Brain microvascular endothelial cell (primary cell): ENCODE data around the gene TAF11L8.
"Not testable (repeated sequence)": the region's sequence is repeated elsewhere in the genome, so short reads cannot be mapped to it uniquely, and the experiment has no call there.

Experiments used
- DNase-seq: peaks from one replicate; pipeline ENCODE4 v3.0.0-alpha.2; 2020
- H3K27ac ChIP-seq: fragments of 250-450 bp; sonication (Bioruptor Pico); 2 replicates; pipeline ENCODE4 v1.5.1; 2020; ENCODE audit warnings: mild to moderate bottlenecking, moderate library complexity
- H3K27me3 ChIP-seq: fragments of 250-450 bp; sonication (Bioruptor Pico); replicated peaks from 2 replicates; pipeline ENCODE4 v1.5.1; 2020; ENCODE audit warnings: mild to moderate bottlenecking
- H3K36me3 ChIP-seq: fragments of 250-450 bp; sonication (Bioruptor Pico); replicated peaks from 2 replicates; pipeline ENCODE4 v1.5.1; 2020; ENCODE audit warnings: mild to moderate bottlenecking
- H3K4me3 ChIP-seq: 2 replicates; pipeline ENCODE4 v1.5.1; 2011; ENCODE audit warnings: low read depth, mild to moderate bottlenecking, control low read depth, low read length, moderate library complexity
- in situ Hi-C: cut with HindIII; loops from 2 replicates; pipeline ENCODE4 v1.10.0; 2017; ENCODE audit warnings: low sequenced_read_pairs, low pct_ligation_motif_present
- TF ChIP-seq, protein P1 (sequence below): IDR thresholded peaks from 2 replicates; pipeline ENCODE4 v1.5.1; 2011; ENCODE audit warnings: low read depth, mild to moderate bottlenecking, moderate library complexity, low read length, control low read depth, inconsistent platforms; ENCODE audit errors: missing control alignments

The TAF11L8 gene

GRCh38 chr5:17590860-17591259, at the start of gene TAF11L8:
TSS of gene TAF11L8 (minus strand) at chr5:17590960.
- H3K36me3 ChIP-seq, in situ Hi-C loops, H3K27ac ChIP-seq, DNase-seq, H3K27me3 ChIP-seq, H3K4me3 ChIP-seq: not testable (repeated sequence)

DNA sequence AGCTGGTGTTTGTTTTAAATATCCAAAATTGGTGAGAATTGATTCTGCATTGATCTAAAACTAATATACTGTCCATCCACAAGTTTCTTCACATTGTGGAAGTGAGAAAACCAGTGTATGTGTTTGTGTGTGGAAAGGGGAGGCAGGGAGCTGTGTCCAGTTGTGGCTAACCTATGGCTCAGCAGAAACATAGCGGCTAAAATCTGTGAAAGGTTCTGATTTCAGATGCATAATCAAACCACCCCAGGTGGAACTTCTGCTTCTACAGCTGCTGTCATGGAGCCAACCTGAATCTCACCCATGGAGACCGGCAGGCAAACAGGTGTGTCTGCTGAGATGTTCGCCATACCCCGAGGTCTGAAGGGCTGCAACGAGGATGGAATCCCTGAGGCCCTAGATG, 43.4 kb upstream of the TAF11L8 start, which contains the start of gene TAF11L14:
TAF11L14 (plus strand) TSS at position 301 of the 400 bp plus-strand sequence.
- Histone ChIP-seq H3K4me3 (no peak within 1 kb of the TSS), H3K36me3 (no peaks in the 10 kb centered on the region), H3K27me3 (no peaks in the 10 kb centered on the region), H3K27ac (no peak within 1 kb of the TSS)
- in situ Hi-C loops, result no loop called here
- TF ChIP-seq, protein P1, sequence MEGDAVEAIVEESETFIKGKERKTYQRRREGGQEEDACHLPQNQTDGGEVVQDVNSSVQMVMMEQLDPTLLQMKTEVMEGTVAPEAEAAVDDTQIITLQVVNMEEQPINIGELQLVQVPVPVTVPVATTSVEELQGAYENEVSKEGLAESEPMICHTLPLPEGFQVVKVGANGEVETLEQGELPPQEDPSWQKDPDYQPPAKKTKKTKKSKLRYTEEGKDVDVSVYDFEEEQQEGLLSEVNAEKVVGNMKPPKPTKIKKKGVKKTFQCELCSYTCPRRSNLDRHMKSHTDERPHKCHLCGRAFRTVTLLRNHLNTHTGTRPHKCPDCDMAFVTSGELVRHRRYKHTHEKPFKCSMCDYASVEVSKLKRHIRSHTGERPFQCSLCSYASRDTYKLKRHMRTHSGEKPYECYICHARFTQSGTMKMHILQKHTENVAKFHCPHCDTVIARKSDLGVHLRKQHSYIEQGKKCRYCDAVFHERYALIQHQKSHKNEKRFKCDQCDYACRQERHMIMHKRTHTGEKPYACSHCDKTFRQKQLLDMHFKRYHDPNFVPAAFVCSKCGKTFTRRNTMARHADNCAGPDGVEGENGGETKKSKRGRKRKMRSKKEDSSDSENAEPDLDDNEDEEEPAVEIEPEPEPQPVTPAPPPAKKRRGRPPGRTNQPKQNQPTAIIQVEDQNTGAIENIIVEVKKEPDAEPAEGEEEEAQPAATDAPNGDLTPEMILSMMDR, result no peak
- DNase-seq, result no peak

GRCh38 chr5:17631788-17632187, 41.0 kb upstream of the TAF11L8 start, which contains the start of gene TAF11L13:
TSS of gene TAF11L13 (plus strand) at chr5:17632088.
- H3K4me3 ChIP-seq, result not testable (repeated sequence)

GRCh38 chr5:17625686-17626085, 34.9 kb upstream of the TAF11L8 start:
- in situ Hi-C loops, result no loop called here
- H3K27ac ChIP-seq, result no peak overlapping the region
- H3K36me3 ChIP-seq, result no peaks in the 10 kb centered on the region
- DNase-seq, result no peak
- no peak overlapping the region for H3K4me3 ChIP-seq
- H3K27me3 ChIP-seq, result no peaks in the 10 kb centered on the region
- TF ChIP-seq, protein P1, result no peak

More at GRCh38 chr5:17631788-17632187, 41.0 kb upstream of the TAF11L8 start, which contains the start of gene TAF11L13:
- DNase-seq, H3K36me3 ChIP-seq, in situ Hi-C loops, H3K27ac ChIP-seq, H3K27me3 ChIP-seq: not testable (repeated sequence)

- DNase-seq, result no peak
Observed at GRCh38 chr5:17620627-17621026, 29.9 kb upstream of the TAF11L8 start.

DNA sequence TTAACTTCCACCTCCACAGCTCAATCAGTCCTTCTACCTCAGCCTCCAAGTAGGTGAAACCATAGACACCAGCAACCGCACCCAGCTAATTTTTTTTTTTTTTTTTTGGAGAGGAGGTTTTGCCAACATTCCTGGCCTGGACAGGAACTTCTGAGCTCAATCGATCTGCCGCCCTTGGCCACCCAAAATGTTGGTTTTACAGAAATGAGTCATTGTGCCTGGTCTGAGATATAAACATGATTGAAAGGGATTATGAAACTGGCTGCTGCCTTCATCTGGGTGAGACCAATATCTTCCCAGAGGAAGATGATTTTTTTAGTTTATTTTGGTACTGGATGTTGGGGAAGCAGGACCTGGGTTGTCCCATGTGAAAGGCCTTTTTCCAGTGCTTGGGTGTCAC, 28.6 kb upstream of the TAF11L8 start:
- Histone ChIP-seq H3K4me3 (no peak overlapping the region), H3K27me3 (no peaks in the 10 kb centered on the region), H3K27ac (no peak overlapping the region), H3K36me3 (no peaks in the 10 kb centered on the region)
- in situ Hi-C loops, result no loop called here
- no peak for DNase-seq
- TF ChIP-seq, protein P1, result no peak

More at GRCh38 chr5:17620627-17621026, 29.9 kb upstream of the TAF11L8 start:
- H3K36me3 ChIP-seq, result no peaks in the 10 kb centered on the region
- H3K4me3 ChIP-seq, result no peak overlapping the region
- H3K27me3 ChIP-seq, result no peaks in the 10 kb centered on the region
- in situ Hi-C loops, result no loop called here
- no peak overlapping the region for H3K27ac ChIP-seq
- TF ChIP-seq, protein P1, result peak; percentile 3
